Ammon's horn (tissue), 1 donor: ENCODE results near the gene APOL6.

Source experiments
- DNase-seq: peaks from one replicate; pipeline ENCODE4 v3.0.0-alpha.2; 2016; ENCODE audit warnings: low spot score

The APOL6 gene, protein sequence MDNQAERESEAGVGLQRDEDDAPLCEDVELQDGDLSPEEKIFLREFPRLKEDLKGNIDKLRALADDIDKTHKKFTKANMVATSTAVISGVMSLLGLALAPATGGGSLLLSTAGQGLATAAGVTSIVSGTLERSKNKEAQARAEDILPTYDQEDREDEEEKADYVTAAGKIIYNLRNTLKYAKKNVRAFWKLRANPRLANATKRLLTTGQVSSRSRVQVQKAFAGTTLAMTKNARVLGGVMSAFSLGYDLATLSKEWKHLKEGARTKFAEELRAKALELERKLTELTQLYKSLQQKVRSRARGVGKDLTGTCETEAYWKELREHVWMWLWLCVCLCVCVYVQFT

DNA sequence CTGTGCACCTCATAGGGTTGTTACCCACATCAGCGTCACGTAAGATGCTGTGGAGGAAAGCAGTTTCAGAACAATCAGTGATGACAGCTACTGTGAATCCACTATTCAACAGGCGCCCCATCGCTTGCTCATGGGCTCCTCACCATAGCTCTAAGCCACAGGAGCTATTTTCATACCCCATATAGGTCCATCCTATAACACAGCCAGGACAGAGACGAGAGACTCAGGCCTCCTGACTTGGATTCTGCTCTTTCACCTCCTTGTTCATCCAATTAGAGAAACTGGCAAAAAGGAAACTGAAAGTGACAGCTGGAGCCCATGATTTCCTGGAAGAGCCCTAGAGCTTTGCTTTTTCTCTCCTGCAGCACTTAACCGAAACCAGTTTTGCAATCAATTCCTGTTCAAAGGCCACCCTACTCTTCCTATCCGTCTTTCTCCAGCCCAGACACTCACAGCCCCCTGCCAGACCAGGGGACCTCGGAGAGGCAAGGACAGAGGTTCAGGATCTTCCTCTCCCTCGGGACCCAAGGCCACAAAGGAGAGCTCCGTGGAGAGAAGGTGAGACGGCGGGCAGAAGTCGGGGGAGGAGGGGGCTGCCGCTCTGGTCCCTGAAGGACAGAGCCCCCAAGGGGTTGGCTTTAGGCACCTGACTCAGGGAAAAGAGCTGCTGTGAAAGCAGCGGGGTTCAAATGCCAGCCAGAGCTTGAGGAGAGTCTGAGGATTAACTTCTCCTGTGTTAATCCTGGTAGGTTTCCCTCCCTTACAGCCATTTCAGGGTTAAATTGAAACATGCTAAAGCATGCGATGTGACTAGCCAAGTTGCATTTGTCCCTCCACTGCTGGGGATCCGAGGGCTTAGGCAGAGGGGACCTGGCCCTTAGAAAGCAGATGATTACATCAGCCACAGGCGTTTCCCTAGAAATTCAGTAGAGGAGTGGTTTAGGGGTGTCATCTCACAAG lies at the start of gene APOL6:
Gene APOL6 (plus strand): TSS at position 381 of the 960 bp plus-strand sequence. CDS start 7,980 bp downstream, outside the sequence.
- DNase-seq = peak; percentile 57

DNA sequence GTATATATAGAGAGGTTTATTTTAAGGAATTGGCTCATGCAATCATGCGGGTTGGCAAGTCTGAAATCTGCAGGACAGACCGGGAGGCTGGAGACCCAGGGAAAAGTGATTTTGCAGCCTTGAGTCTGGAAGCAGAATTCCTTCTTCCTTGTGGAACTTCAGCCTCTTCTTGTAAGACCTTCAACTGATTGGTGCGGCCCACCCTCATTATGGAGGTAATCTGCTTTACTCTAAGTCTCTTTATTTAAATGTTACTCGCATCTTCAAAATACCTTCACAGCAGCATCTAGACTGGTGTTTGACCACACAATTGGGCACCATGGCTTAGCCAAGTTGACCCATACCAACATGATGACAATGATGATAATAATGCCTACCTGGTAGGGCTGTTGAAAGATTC lies 48.9 kb upstream of the APOL6 start:
- no peak for DNase-seq

DNA sequence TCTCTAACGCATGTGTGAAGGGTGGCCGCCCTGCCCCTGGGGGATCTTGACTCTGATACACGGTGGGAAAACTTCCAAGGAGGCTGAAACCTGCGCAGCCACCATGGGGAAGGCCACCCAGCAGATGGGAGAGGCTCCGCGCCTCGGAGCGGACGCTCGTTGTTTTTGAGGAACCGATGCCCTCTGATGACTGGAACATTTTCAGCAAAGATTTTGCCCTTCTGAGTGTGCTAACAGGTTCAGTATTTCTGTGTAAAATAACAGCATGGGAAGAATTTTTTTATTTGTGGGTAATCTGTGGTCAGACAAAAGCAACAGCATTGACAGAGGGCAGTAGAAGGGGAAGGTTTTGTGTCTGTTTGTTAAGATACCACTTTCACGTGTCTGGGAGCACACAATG lies 47.8 kb upstream of the APOL6 start:
- no peak for DNase-seq

DNA sequence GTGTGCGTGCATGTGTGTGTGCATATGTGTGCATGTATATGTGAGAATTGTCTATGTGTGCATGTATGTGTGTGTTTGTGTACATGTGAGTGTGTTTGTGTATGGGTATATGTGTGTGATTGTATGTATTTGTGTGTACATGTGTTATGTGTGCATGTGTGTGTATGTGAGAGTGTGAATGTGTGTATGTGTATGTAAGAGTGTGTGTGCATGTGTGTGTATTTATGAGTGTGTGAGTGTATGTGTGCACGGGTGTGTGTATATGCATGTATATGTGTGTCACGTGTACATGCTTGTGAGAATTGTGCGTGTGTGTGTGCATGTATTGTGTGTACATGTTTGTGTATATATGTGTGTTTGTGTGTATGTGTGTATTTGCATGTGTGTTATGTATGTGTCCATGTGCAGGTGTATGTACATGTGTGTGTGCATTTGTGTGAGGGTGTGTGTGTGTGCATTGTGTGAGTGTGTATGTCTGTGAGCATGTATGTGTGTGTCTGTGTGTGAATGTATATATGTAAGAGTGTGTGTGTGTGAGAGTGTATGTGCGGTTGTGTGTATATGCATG lies 47.1 kb upstream of the APOL6 start:
- no peak for DNase-seq

DNA sequence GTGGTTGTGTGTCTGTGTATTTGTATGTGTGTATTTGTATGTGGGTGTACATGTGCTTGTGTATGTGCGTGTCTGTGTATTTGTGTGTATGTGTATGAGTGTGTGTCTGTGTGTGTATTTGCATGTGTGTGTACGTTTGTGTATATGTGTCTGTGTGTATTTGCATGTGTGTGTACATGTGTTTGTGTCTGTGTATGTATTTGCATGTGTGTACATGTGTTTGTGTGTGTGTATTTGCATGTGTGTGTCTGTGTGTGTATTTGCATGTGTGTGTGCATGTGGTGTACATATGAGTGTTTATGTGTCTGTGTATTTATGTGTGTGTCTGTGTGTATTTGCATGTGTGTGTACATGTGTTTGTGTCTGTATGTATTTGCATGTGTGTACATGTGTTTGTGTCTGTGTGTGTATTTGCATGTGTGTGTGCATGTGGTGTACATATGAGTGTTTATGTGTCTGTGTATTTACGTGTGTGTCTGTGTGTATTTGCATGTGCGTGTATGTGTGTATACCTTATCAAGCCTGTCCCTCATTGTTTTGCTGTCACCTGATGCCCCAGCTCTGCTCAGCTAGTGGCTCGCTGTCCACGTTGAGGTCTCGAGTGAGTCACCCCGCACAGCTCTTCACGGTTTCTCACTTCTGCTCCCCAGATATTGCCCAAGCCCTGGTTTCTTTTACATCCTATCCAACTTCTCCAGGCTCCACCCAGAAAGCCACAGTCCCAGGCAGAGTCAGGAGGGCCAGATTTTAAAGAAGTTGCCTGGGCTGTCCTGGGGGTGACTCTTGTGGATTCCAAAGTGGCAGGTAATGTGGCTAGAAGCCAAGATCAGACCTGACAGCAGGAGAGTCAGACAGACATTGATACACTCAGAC lies 46.3 kb upstream of the APOL6 start:
- no peak for DNase-seq

DNA sequence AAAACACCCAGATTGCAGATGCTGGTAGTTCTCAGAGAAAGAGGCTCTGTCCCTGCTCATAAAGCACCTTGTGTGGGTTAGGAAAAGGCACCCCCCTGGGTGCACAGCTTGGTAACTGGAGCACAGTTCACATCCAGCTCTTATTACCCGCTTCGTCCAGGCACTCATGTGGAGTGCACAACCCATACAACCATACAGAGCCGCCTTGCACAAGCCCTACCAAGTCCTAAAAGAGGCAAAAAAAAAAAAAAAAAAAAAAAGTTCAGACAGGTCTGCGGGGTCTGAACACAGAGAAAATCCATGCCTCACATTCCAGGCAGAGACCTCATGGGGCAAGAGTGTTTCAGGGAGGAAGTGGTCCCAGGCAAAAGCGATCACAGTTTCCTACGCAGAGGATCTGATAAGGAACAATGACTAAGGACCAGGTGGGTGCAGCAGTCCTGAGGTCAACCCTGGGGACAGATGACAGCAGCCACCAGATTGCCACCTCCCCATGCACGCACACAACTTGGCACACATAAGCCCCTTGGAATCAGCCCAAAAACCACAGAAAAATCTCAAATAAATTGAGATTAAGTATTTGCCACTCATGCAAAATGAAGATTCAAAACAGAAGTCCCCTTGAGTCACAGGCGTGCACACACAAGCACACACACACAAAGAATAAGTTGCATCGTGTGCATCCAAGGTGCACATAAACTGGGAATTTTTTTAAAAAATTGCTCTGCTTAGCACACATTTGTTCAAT lies 43.5 kb upstream of the APOL6 start:
- no peak for DNase-seq

DNA sequence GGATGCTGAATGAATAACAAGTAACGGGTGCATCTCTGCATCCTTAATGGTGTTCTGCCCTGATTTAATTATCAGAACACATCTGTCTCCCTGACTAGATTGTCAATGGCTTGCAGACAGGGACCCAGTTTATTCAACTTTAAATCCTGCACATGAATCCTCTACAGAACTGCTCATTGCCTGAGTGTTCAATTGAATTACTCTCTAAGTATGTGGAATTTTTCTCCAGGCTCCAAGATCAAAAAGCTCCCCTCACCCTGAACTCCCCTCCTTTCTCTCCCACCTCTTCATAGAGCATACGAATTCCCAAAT lies 42.9 kb upstream of the APOL6 start:
- peak; percentile 36 for DNase-seq

DNA sequence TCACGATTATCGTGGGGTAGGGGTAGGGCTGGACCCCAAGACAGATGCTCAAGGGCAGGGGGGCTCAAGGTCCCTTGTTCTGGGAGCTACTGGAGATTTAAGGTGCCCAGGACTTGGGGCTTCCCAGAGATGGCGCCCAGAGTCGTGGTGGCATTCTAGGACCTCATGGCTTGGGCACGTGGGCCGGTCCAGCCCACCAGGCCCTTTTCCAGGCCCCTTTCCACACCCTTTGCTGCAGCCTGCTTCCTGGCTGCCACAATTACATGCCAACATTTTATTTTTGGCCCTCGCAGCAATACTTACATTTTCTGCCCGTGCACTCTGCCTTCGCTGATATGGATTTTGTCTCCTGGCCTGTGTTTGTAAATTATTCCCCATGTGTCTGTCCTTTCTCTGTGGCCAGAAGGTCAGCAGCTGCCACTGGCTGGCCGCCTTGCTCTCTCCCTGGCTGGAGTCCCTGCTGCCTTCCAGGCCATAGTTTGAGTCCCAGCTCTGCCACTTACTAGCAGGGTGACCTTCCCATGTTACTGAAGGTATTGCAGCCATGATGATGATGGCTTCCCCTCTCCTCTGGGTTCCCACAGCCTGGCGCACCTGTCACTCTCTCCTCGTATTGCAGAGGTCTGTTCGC lies 42.3 kb upstream of the APOL6 start:
- DNase-seq = no peak

DNA sequence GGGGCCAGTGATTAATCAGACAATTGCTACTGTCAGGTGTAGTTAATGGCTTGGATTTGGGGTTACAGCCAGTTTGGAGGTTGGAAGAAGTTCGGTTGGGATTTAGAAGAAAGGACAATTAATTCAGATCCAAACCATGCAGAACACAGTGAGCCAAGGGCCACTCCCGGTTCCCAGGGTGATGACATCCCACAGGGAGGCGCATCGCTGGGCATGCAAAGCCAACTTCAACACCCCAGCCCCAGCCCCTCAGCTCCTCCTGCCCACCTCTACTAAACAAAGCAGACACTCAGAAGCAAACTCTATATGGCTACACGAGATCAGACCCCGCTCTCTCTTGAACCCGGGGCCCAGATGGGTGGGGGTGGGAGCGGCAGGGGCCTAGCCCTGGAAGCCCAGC lies 41.3 kb upstream of the APOL6 start:
- DNase-seq = no peak

DNA sequence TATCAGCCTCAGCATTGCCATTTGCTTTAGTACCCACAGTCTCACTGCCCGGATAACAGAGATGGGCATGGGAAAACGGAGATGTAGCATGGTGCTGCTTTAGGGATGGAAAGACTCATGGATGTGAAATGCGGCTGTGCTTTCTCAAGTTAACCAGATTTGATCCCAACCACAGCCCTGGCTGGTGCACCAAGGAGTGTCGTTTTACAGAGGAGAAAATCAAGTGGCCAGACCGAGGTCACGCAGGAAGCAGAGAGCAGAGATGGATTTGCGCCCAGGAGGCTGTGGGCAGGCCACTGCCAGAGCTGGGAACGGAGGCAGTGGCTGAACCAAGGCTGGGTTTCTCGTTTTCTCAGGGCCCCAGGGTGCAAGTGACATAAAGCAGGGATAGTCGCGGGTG lies 40.2 kb upstream of the APOL6 start:
- DNase-seq = no peak

DNA sequence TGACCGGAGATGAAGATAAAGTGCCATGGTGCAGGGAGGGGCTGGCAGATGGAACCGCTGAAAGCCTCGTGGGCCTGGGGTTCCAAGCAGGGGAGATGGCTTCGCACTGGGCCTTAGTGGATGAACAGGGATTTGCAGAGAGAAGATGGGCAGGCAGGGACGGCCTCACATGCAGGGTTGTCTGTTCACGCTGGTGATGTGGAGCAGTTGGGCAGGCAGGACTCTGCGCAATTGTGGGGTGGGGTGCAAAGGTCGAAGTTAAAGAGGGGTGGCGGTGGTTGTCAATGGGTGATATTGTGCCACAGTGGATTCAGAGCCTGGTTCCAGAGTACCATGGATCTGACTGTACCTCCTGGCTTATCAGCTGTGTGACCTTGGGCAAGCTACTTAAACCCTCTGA lies 39.0 kb upstream of the APOL6 start:
- DNase-seq = no peak

DNA sequence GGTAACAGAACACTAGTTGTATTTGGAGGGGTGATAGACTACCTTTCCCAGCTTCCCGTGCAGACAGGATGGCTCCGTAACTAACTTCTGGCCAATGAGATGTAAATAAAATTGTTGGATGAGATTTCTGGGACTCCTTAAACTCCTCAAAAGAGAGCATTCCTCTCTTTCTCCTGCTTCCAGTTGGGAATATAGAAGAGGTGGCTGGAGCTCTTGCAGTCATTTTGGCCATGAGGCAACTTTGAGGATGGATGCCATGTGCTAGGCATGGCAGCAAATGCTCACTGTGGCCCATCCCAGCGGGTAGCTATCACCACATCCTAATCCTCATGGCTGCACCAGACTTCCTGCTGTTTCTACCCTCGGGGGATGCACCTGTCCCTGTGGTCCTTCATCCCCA lies 38.5 kb upstream of the APOL6 start:
- DNase-seq = no peak

DNA sequence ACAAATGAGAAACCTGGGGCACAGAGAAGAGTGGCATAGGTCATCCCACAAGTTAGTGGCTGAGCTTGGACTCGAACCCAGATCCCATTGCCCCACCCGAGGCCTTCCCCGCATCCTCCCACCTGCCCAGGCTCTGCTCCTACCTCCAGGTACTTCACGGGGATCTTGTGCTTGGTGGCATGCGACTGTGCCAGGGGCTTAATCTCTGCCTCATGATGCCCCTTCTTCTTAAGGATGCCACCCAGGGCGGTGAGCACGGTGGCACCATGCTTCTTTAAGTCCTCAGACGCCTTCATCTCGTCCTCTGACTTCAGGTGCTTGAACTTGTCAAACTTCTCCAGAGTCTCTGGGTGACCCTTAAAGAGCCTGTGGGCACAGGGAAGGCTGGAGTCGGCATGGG lies 37.5 kb upstream of the APOL6 start:
- no peak for DNase-seq

DNA sequence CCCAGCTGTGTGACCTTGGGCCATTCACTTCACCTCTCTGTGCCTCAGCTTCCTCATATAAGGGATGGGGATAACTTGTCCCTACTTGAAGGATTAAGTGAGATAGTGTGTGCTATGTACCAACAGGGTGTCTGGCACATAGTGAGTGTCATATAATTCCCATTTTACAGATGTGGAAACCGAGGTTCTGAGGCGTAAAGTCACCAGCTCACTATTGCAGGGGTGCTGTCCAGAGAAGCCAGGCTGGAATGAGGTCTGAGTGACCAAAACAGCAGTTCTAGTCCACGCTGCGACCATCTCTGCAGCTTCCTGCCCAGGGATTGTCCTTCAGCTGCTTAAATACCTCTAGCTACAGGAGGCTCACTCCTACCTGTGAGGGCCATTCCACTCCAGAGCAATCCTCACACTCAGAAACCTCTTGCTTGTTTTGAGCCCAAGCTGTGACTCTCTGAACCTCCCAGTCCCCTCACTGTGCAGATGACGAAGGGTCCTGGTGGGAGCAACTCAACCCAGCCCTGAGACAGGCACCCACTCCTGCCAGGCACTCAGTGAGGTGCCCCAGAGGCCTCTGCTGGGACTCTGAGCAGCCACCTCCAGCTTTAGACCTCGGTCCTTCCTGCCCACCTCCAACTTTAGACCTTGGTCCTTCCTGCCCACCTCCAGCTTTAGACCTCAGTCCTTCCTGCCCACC lies 36.9 kb upstream of the APOL6 start:
- DNase-seq = no peak

DNA sequence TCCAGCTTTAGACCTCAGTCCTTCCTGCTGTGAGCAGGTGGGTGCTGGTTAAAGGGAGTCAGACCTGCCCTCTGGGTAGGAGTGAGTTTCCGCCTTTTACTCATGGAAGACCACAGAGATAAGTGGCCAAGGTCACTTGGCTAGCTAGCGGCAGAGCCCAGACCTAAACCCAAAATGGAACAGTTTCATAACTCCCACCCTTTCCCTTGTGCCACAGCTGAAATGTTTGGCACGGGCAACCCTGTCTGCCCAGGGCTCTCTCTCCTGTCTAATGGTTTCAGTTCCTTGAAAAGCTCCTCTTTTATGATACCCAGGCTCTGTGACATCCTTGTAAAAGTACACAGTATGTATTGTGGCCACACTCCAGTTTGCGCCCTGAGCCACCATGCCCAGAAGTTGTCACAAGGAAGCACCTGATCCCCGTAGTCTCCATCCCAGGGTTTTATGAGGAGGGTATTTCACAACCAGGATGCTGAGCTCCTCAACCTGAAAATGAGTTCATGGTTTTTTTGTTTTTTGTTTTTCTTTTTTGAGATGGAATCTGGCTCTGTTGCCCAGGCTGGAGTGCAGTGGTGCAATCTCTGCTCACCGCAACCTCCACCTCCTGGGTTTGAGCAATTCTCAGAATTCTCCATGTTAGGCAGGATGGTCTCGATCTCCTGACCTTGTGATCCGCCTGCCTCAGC lies 36.2 kb upstream of the APOL6 start:
- no peak for DNase-seq

DNA sequence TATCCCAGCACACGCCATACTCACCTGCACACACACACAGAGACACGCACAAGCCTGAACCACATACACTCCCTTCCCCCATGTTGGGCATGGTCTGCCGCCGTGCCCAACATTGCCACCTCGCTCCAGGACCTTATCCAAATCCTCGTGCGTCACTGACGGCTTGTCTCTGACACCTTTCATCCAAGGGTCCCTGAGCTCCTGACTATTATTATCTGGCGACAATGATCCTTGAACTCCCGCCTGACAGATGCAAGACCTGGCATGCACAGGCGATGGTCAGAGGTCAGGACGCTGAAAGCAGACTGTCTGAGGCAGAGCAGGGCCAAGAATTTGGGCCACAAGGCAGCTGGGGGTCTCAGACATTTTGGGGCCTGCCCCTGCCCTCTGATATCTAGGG lies 35.3 kb upstream of the APOL6 start:
- no peak for DNase-seq

DNA sequence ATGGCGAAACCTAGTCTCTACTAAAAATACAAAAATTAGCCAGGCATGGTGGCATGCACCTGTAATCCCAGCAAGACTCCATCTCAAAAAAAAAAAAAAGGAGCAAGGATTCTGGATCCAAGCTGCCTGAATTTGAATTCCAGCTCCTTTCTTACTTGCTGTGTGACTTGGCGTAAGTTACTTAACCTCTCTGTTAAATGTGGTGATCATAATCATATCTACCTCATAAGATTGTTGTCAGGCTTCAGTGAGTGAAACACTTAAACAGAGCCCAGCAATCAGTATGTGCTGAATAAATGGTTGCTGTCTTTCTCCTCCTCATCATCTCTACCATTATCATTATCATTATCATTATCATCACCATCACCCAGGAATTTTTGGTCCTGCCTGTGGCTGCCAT lies 33.8 kb upstream of the APOL6 start:
- DNase-seq = no peak

DNA sequence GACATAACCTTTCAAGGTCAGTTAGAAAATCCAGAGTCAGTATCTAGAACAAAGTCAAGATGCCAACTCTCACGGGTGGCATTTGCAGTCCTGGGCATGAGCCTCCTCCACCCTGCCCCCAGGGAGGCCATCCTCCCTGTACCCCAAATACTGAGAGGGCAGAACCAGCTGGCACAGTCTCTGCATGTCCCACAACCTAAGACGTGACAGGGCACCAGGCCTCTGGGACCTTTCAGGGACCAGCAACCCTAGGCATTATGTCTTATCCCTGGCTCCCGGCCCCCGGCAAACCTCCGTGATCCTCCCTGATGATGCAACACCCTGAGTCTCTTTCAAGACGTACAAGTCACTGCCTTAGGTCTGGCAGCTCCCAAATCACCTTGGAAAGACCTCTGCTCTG lies 33.1 kb upstream of the APOL6 start:
- DNase-seq = no peak

DNA sequence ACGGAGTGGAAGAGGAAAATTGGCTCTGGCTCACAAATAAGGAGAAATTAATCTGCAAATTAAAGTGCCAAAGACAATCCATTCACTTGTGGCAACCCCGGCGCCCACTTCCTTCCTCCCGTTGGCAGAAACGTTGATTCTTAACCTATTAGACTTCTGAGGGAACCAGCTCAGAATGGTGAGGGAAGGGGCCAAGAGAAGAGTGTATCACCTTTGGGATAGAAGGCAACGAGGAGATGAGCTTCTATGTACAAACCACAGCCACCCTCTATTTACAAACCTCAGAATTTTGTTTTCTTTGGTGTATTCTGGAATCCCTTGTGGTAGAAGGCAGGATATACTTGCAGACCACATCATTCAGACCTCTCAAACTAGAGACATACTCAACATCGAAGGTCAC lies 32.2 kb upstream of the APOL6 start:
- DNase-seq = no peak
